Activated naive CD8-positive, alpha-beta T cell treated with anti-CD3 and anti-CD28 coated beads, Interleukin-2, amount 50 U/mL, for 16 hours (primary cell): ENCODE measurements around the gene NAXE.
"Not testable (repeated sequence)": the region's sequence is repeated elsewhere in the genome, so short reads cannot be mapped to it uniquely, and the experiment has no call there.

Experiments
- DNase-seq: peaks from one replicate; pipeline ENCODE4 v3.0.0-alpha.2; 2020; ENCODE audit warnings: low read depth, low spot score

The NAXE gene

GRCh38 chr1:156591432-156592157 is at the start of gene NAXE:
Gene NAXE, plus strand, starts transcription at chr1:156591776. Its CDS starts 29 bp downstream, at chr1:156591805.
- no peak for DNase-seq

DNA sequence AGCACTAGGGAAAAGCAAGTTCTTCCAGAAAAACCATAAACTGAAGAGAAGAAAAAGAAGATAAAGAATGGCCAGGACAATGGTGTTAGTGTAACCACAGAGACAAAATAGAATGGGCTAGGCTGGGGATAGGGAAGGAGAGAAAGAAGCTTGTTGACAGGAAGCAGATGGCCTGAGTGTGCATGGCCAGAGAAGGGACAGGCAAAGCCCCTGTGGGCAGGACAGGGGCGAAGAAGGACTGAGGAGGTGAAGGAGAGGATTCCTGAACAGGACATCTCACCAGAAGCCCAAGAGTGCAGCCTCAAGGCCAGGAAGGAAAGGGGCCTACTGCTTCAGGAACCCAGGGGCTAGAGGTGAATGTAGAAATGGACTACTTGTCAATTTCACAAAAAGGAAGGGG is 48.5 kb upstream of the NAXE start:
- DNase-seq = no peak

- no peak for DNase-seq
These were observed 46.9 kb upstream of the NAXE start for GRCh38 chr1:156544592-156545102.

DNA sequence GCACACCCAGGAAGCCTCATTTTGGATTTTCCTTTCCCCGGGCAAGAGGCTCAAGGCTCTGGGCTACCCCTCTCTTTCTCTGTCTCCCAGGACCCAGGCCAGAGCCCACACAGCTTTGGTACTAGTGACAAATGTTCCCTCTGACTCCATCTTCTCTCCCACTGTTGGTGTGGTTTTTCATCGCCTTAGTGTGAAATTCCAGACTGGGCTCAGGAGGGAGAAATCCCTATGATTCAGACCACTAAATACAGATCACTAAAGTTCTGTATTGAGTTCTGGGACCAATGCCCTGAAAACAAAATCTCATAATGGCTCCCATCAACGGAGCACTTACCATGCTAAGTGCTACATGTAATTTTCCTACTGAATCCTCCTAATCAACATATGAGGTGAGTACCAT is 45.3 kb upstream of the NAXE start:
- DNase-seq = no peak

DNA sequence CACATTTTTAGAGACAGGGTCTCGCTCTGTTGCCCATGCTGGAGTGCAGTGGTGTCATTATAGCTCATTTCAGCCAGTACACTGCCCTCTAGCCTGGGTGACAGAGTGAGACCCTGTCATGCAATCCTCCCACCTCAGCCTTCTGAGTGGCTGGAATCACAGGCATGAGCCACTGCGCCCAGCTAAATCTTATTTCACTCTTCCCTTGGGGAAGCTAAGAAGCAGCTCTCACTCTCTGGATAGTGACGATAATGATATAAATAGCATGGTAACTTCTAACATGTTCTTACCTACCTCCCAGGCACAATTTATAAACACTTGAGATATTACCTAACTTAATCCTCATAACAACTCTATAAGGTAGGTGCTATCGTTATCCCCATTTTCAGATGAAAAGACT is 44.1 kb upstream of the NAXE start:
- no peak for DNase-seq

- no peak for DNase-seq
These were observed 43.6 kb upstream of the NAXE start for GRCh38 chr1:156547982-156548381.

GRCh38 chr1:156549390-156549789 is 42.2 kb upstream of the NAXE start:
- no peak for DNase-seq

- DNase-seq = no peak
These were observed 41.7 kb upstream of the NAXE start for GRCh38 chr1:156549831-156550230.

- no peak for DNase-seq
These were observed 41.2 kb upstream of the NAXE start for GRCh38 chr1:156550346-156550745.

DNA sequence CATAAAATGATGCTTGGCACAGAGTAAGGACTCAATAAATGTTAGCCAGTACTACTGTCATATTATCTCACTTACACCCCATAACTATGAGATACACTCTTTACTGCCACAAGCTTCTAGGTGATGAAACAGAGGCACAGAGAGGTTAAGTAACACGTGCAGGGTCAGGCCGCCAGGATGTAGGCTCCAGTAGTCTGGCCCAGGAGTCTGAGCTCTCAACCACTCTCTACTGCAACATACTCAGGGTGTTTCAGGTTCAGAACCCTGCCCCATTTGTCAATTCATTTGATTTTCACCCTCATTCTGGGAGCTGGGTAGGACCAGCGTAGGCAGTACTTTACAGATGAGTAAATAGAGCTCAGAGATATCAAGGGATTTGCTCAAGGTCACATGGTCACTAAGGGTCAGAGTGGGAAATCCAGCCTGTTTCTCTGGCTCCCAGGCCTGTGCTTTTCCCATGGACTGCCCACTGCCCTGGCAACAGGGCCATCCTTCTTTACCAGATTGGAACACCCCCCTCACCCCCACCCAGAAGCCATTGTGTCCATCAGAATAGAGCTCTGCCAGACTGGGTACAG is 40.4 kb upstream of the NAXE start:
- no peak for DNase-seq

GRCh38 chr1:156551869-156552268 is 39.7 kb upstream of the NAXE start:
- no peak for DNase-seq

- DNase-seq = no peak
These were observed 39.1 kb upstream of the NAXE start for GRCh38 chr1:156552518-156552917.

DNA sequence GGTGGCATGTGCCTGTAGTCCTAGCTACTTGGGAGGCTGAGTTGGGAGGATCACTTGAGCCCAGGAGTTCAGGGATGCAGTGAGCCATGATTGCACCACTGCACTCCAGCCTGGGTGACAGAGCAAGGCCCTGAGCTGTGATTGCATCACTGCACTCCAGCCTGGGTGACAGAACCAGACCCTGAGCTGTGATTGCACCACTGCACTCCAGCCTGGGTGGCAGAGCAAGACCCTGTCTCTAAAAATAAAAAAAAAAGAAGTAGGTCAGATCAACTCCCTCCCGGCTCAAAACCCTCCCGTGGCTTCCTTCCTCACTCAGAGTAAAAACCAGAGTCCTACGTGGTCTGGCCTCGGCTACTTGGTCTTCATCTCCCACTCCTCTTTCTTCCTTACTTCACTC is 38.6 kb upstream of the NAXE start:
- DNase-seq = not testable (repeated sequence)

DNA sequence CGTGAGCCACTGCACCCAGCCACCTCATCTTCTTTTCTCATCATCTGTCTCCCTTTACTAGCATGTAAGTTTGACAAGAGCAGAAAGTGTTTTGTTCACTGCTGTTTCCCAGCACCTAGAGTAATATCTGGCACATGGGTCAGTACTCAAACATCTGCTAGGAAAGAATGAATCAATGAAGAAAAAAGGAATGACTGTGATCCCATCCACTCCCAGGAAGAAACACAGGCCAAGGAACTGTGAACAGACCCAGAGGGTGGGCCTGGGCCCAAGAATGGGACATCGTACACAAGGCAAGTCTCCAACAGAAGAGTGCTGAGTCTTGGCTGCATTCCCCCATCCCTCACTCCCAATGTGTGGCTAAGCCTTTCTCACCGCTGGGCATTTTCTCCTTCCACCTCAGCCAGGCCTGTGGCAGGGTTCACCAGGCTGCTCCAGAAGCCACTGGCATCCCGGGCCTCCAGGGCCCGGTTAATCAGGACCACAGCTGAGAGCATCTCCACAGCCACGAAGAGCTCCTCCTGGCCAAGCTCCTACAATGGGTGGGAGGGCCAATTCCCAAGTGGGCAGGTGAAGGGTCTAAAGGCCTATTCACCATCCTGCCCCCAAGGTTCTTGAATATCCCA is 37.6 kb upstream of the NAXE start:
- DNase-seq = no peak

GRCh38 chr1:156554971-156555370 is 36.6 kb upstream of the NAXE start:
- no peak for DNase-seq

- DNase-seq = no peak
These were observed 35.9 kb upstream of the NAXE start for GRCh38 chr1:156555715-156556114.

- DNase-seq = no peak
These were observed 35.2 kb upstream of the NAXE start for GRCh38 chr1:156556354-156556753.

DNA sequence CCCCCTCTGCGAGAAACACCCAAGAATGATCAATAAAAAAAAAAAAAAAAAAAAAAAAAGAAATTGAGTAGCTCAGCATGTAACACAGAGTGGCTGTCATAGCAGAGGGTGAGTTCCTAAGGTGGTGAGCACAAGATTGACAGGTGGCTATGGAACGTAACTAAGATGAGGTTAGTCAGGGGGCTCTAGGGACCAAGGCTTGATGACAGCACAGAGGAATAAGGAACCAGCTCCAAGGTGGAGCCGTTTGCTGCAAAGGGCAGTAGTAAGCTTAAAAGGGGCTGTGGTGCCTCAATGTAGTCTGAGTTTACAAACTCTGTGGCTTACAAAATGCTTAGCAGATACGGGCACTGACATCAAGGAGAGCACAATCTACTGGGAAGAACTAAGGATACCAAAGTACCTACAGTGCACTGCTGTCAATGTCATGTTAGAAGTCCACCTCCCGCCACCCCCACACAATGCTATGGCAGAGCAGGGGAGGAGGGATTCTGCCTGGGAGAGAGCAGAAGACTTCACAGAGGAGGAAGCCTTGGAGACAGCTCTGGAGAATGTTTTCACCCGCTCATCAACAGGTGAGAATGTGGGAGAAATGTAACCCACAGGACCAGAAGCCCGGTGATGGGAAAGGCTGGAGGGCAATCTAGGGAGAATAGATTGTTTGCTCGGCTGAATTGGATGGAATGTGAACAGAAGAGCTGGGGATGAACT is 32.3 kb upstream of the NAXE start:
- no peak for DNase-seq

GRCh38 chr1:156559797-156560385 is 31.7 kb upstream of the NAXE start:
- no peak for DNase-seq

DNA sequence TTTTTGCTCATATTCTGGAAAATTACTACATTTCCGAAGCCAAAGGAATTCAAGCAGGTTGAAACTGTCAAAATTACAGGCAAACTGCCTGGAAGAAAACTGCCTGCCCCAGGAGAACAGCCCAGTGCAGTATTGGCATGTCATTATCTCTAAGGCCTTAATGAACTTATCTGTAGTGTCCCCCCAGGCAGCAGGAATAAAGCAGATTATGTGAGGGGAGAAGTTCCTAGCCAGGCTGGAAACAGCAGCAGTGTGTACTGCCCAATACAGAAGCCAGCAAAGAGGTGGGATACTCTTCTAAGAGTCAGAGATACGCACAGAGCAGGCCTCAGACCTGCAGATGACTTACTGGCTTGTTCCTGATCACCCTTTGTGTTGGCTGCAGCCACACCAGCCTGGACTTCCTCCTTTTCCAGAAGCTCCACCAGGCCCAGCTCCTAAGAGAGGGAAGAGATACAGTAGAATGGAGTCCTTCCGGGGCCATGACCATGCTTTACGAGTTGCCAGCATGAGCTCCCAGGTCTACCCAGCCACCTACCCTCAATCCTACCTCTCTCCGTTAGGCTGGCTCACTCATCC is 30.9 kb upstream of the NAXE start:
- no peak for DNase-seq

- DNase-seq = no peak
These were observed 26.1 kb upstream of the NAXE start for GRCh38 chr1:156565519-156565918.

- DNase-seq = no peak
These were observed 25.1 kb upstream of the NAXE start for GRCh38 chr1:156566436-156566835.
